Liver (tissue), 9 donors: ENCODE measurements around the gene LENG1. TPM values are rescaled to one million over a fixed set of nuclear protein-coding genes. Genes with fewer than 3 reads are reported as not detected.

Experiments
- DNase-seq: peaks from one replicate; pipeline ENCODE4 v3.0.0-alpha.2; 2017; ENCODE audit warnings: low spot score
- H3K27ac ChIP-seq, 2 donors: one replicate each; pipeline ENCODE4 v1.7.0; 2013; ENCODE audit warnings: inconsistent platforms in 2 of 2, low read length in 2 of 2, control low read depth in 1 of 2, low read depth in 1 of 2, mild to moderate bottlenecking in 1 of 2
- H3K27me3 ChIP-seq, 4 donors: one replicate each; pipeline versions ENCODE4 v1.6.1 to v1.7.0; 2013; ENCODE audit warnings: low read length in 3 of 4, inconsistent platforms in 1 of 4, mild to moderate bottlenecking in 1 of 4, moderate library complexity in 1 of 4; ENCODE audit not compliant: control insufficient read depth in 4 of 4, insufficient read depth in 4 of 4
- H3K36me3 ChIP-seq, 4 donors: one replicate each; pipeline versions ENCODE4 v1.6.1 to v1.7.0; 2013; ENCODE audit warnings: low read length in 3 of 4, mild to moderate bottlenecking in 3 of 4, low read depth in 1 of 4, moderate library complexity in 1 of 4; ENCODE audit not compliant: control insufficient read depth in 4 of 4, insufficient read depth in 3 of 4
- H3K4me1 ChIP-seq, 4 donors: one replicate each; pipeline versions ENCODE4 v1.6.1 to v1.7.0; 2013; ENCODE audit warnings: low read length in 3 of 4, mild to moderate bottlenecking in 3 of 4, moderate library complexity in 1 of 4; ENCODE audit not compliant: control insufficient read depth in 4 of 4, insufficient read depth in 4 of 4
- H3K4me3 ChIP-seq, 3 donors: one replicate each; pipeline versions ENCODE4 v1.6.1 to v1.7.0; 2013; ENCODE audit warnings: low read length in 3 of 3, control low read depth in 1 of 3, low read depth in 1 of 3, mild to moderate bottlenecking in 1 of 3
- H3K9ac ChIP-seq, 2 donors: one replicate each; pipeline ENCODE4 v1.7.0; 2013; ENCODE audit warnings: low read length in 2 of 2, mild to moderate bottlenecking in 2 of 2, moderate library complexity in 2 of 2, control low read depth in 1 of 2, low read depth in 1 of 2
- H3K9me3 ChIP-seq, 4 donors: one replicate each; pipeline versions ENCODE4 v1.6.1 to v1.7.0; 2013; ENCODE audit warnings: low read length in 3 of 4; ENCODE audit not compliant: control insufficient read depth in 4 of 4
- ATF3 ChIP-seq: IDR thresholded peaks from 2 replicates; pipeline ENCODE4 v1.6.1; 2016; ENCODE audit warnings: antibody characterized with exemption
- CTCF ChIP-seq: fragments of 150-350 bp; IDR thresholded peaks from 2 replicates; pipeline ENCODE4 v1.5.1; 2017; ENCODE audit warnings: improper control_type of control experiment, low read depth, low read length; ENCODE audit not compliant: missing input control
- EGR1 ChIP-seq, 2 donors: IDR thresholded peaks; 2 replicates each; pipeline ENCODE4 v1.6.1; 2016 to 2018; ENCODE audit warnings: antibody characterized with exemption in 2 of 2, low read depth in 2 of 2
- FOXA1 ChIP-seq: IDR thresholded peaks from 2 replicates; pipeline ENCODE4 v1.6.1; 2016; ENCODE audit warnings: antibody characterized with exemption
- FOXA2 ChIP-seq: IDR thresholded peaks from 2 replicates; pipeline ENCODE4 v1.6.1; 2016; ENCODE audit warnings: antibody characterized with exemption
- GABPA ChIP-seq, 2 donors: IDR thresholded peaks in 1 of 2; conservative IDR thresholded peaks in 1 of 2; 2 replicates each; pipeline ENCODE4 v1.6.1; 2016; ENCODE audit warnings: antibody characterized with exemption in 2 of 2, mild to moderate bottlenecking in 1 of 2, moderate library complexity in 1 of 2
- HNF4A ChIP-seq, 2 donors: conservative IDR thresholded peaks; 2 replicates each; pipeline ENCODE4 v1.6.1; 2016; ENCODE audit warnings: antibody characterized with exemption in 2 of 2, mild to moderate bottlenecking in 2 of 2
- HNF4G ChIP-seq: IDR thresholded peaks from 2 replicates; pipeline ENCODE4 v1.6.1; 2016; ENCODE audit warnings: antibody characterized with exemption
- JUND ChIP-seq, 2 donors: IDR thresholded peaks; 2 replicates each; pipeline ENCODE4 v1.6.1; 2016; ENCODE audit warnings: antibody characterized with exemption in 2 of 2
- MAX ChIP-seq: IDR thresholded peaks from 2 replicates; pipeline ENCODE4 v1.6.1; 2016; ENCODE audit warnings: antibody characterized with exemption
- NR2F2 ChIP-seq: IDR thresholded peaks from 2 replicates; pipeline ENCODE4 v1.6.1; 2016; ENCODE audit warnings: antibody characterized with exemption
- RAD21 ChIP-seq, 2 donors: IDR thresholded peaks; 2 replicates each; pipeline ENCODE4 v1.6.1; 2016; ENCODE audit warnings: antibody characterized with exemption in 2 of 2, mild to moderate bottlenecking in 2 of 2
- REST ChIP-seq: IDR thresholded peaks from 2 replicates; pipeline ENCODE4 v1.6.1; 2016; ENCODE audit warnings: antibody characterized with exemption, mild to moderate bottlenecking
- RXRA ChIP-seq, 2 donors: IDR thresholded peaks; 2 replicates each; pipeline ENCODE4 v1.6.1; 2017 to 2018; ENCODE audit warnings: antibody characterized with exemption in 2 of 2, mild to moderate bottlenecking in 1 of 2
- SP1 ChIP-seq: IDR thresholded peaks from 2 replicates; pipeline ENCODE4 v1.6.1; 2018; ENCODE audit warnings: antibody characterized with exemption, mild to moderate bottlenecking
- TAF1 ChIP-seq: conservative IDR thresholded peaks from 2 replicates; pipeline ENCODE4 v1.6.1; 2016; ENCODE audit warnings: antibody characterized with exemption, mild to moderate bottlenecking
- YY1 ChIP-seq: IDR thresholded peaks from 2 replicates; pipeline ENCODE4 v1.6.1; 2016; ENCODE audit warnings: antibody characterized with exemption, mild to moderate bottlenecking
- ZBTB33 ChIP-seq: IDR thresholded peaks from 2 replicates; pipeline ENCODE4 v1.6.1; 2016; ENCODE audit warnings: antibody characterized with exemption
- WGBS: extraction: QIAGEN DNeasy Blood & Tissue Kit; methylation state at CpG from one replicate; pipeline ENCODE4 v1.1.7; 2013; 5-methylcytosine and 5-hydroxymethylcytosine counted together
- polyA plus RNA-seq, 2 donors: library from polyadenylated mRNA; stranded (reverse) in 1 of 2; unstranded in 1 of 2; fragments of 200-250 nt in 1 of 2; fragments of >200 nt in 1 of 2; fragmentation: Nextera tagmentation in 1 of 2; extraction: Ambion mirVana in 1 of 2; gene quantifications; one replicate each; pipeline versions ENCODE4 v1.2.1 to v1.2.3, GENCODE V29; 2013 to 2015
- total RNA-seq, 2 donors: library from RNA; depleted of rRNA; stranded (reverse); fragments of >200 nt; gene quantifications; one replicate each; pipeline ENCODE4 v1.2.3, GENCODE V29; 2014
- donor health status: healthy.
- donor health status: healthy.
- donor health status: healthy.
- donor health status: healthy.
- donor health status: healthy.

Gene LENG1
- total and polyA plus RNA-seq, 4 donors = 2.6 to 4.4 (median 2.9) TPM

GRCh38 chr19:54201980-54202379, 42.5 kb upstream of the LENG1 start:
- Histone ChIP-seq H3K9ac (peak overlapping the region; percentile 96 to 99), H3K4me1 (peaks cover 12 to 66% (median 55%) of the 10 kb centered on the region in 4 donors), H3K4me3 (peak overlapping the region; percentile 66 to 98 (median 86)), H3K9me3 (no peaks in the 10 kb centered on the region), H3K27ac (peak overlapping the region; percentile 42 to 91), H3K27me3 (no peaks in the 10 kb centered on the region), H3K36me3 (peaks cover 19 to 41% (median 27%) of the 10 kb centered on the region in 4 donors)
- DNase-seq = no peak
- 47% methylated on average over 13 of the region's 13 CpGs for WGBS
- TF ChIP-seq HNF4G = no peak
- TF ChIP-seq GABPA (IDR thresholded peaks at IDR 0.05 in 1 of 2, conservative IDR thresholded peaks at IDR 0.05 in 1 of 2) = no peak
- TF ChIP-seq FOXA1 = no peak
- no peak for TF ChIP-seq CTCF
- no peak for TF ChIP-seq ZBTB33
- no peak for TF ChIP-seq MAX
- no peak for TF ChIP-seq SP1
- TF ChIP-seq REST = no peak
- no peak for TF ChIP-seq HNF4A (conservative IDR thresholded peaks at IDR 0.05)
- TF ChIP-seq EGR1 (IDR thresholded peaks at IDR 0.05; ENCODE audit: low read depth in 2 of 2) = no peak
- no peak for TF ChIP-seq YY1
- no peak for TF ChIP-seq JUND (IDR thresholded peaks at IDR 0.05)
- no peak for TF ChIP-seq TAF1
- no peak for TF ChIP-seq NR2F2
- no peak for TF ChIP-seq RXRA (IDR thresholded peaks at IDR 0.05)
- no peak for TF ChIP-seq RAD21 (IDR thresholded peaks at IDR 0.05)
- TF ChIP-seq FOXA2 = no peak
- TF ChIP-seq ATF3 = no peak
